HepG2 (cell line): ENCODE data around the gene NELFB. TPM values are rescaled to one million over a fixed set of nuclear protein-coding genes. Genes with fewer than 3 reads are reported as not detected.

Source experiments
- ARID3A ChIP-seq: IDR thresholded peaks from 2 replicates; pipeline ENCODE4 v1.6.1; 2012; ENCODE audit warnings: low read depth, low read length, improper control_type of control experiment
- CBX2 ChIP-seq, 2 experiments: fragments of 200-600 bp in 1 of 2; sonication (generic); formaldehyde crosslinking in 1 of 2; IDR thresholded peaks; 2 replicates each; pipeline versions ENCODE4 v1.7.0 to v1.8.1; 2018 to 2022; ENCODE audit warnings: low read depth in 2 of 2, low read length in 1 of 2, mild to moderate bottlenecking in 1 of 2, missing genetic modification reagents in 1 of 2
- CEBPB ChIP-seq: IDR thresholded peaks from 2 replicates; pipeline ENCODE4 v1.6.1; 2011; ENCODE audit warnings: low read depth, low read length, improper control_type of control experiment, borderline replicate concordance
- DNMT3B ChIP-seq: conservative IDR thresholded peaks from 2 replicates; pipeline ENCODE4 v1.6.1; 2016; ENCODE audit warnings: missing biosample characterization, control low read depth
- ETV6 ChIP-seq: sonication (generic); formaldehyde crosslinking; conservative IDR thresholded peaks from 2 replicates; pipeline ENCODE4 v1.4.0; 2020; ENCODE audit warnings: missing genetic modification reagents
- HOXA3 ChIP-seq: sonication (generic); formaldehyde crosslinking; IDR thresholded peaks from 2 replicates; pipeline ENCODE4 v1.5.0; 2020; ENCODE audit warnings: missing genetic modification reagents
- JARID2 ChIP-seq: sonication (generic); formaldehyde crosslinking; IDR thresholded peaks from 2 replicates; pipeline ENCODE4 v1.8.1; 2023; ENCODE audit warnings: missing genetic modification reagents, inconsistent platforms; ENCODE audit not compliant: insufficient replicate concordance
- KLF11 ChIP-seq: IDR thresholded peaks from 2 replicates; pipeline ENCODE4 v1.6.1; 2016; ENCODE audit warnings: missing compliant biosample characterization
- KLF6 ChIP-seq: IDR thresholded peaks from 2 replicates; pipeline ENCODE4 v1.8.0; 2016; ENCODE audit warnings: missing biosample characterization, missing genetic modification reagents
- MATR3 ChIP-seq: sonication (generic); formaldehyde crosslinking; IDR thresholded peaks from 2 replicates; pipeline ENCODE4 v1.4.0; 2020; ENCODE audit warnings: missing genetic modification reagents
- NR2F1 ChIP-seq, 2 experiments: fragments of 450-650 bp in 1 of 2; formaldehyde crosslinking in 1 of 2; IDR thresholded peaks; 2 replicates each; pipeline versions ENCODE4 v1.5.0 to v1.6.1; 2016 to 2020; ENCODE audit warnings: mild to moderate bottlenecking in 1 of 2, missing compliant biosample characterization in 1 of 2, missing genetic modification reagents in 1 of 2, moderate library complexity in 1 of 2
- RAD51 ChIP-seq: fragments of 450-650 bp; IDR thresholded peaks from 2 replicates; pipeline ENCODE4 v1.6.1; 2016; ENCODE audit warnings: borderline replicate concordance
- REL ChIP-seq: sonication (generic); formaldehyde crosslinking; conservative IDR thresholded peaks from 2 replicates; pipeline ENCODE4 v1.8.0; 2022; ENCODE audit warnings: mild to moderate bottlenecking, missing genetic modification reagents, moderate library complexity
- RFXANK ChIP-seq: IDR thresholded peaks from 2 replicates; pipeline ENCODE4 v1.6.1; 2016
- RNF219 ChIP-seq: sonication (generic); formaldehyde crosslinking; IDR thresholded peaks from 2 replicates; pipeline ENCODE4 v1.5.0; 2020; ENCODE audit warnings: mild to moderate bottlenecking, missing genetic modification reagents
- SAP130 ChIP-seq: IDR thresholded peaks from 2 replicates; pipeline ENCODE4 v1.6.1; 2016; ENCODE audit warnings: low read depth
- SP1 ChIP-seq, 2 experiments: fragments of 450-650 bp in 1 of 2; sonication (generic) in 1 of 2; formaldehyde crosslinking in 1 of 2; IDR thresholded peaks; 2 replicates each; pipeline versions ENCODE4 v1.4.0 to v1.6.1; 2016 to 2020; ENCODE audit warnings: missing genetic modification reagents in 1 of 2
- SRSF4 ChIP-seq: fragments of 200-400 bp; formaldehyde crosslinking; IDR thresholded peaks from one replicate; pipeline ENCODE4 v1.6.1; 2018; ENCODE audit warnings: mild to moderate bottlenecking, low read depth, low read length, moderate library complexity; ENCODE audit not compliant: poor library complexity, severe bottlenecking
- ZNF253 ChIP-seq: sonication (generic); formaldehyde crosslinking; IDR thresholded peaks from 2 replicates; pipeline ENCODE4 v1.8.0; 2022; ENCODE audit warnings: mild to moderate bottlenecking, missing genetic modification reagents, borderline replicate concordance
- ZNF282 ChIP-seq: fragments of 450-650 bp; IDR thresholded peaks from 2 replicates; pipeline ENCODE4 v1.6.1; 2018; ENCODE audit not compliant: partially characterized antibody
- ZNF3 ChIP-seq: IDR thresholded peaks from 2 replicates; pipeline ENCODE4 v1.7.0; 2017; ENCODE audit warnings: inconsistent platforms
- ZNF30 ChIP-seq: sonication (generic); formaldehyde crosslinking; IDR thresholded peaks from 2 replicates; pipeline ENCODE4 v1.5.0; 2020; ENCODE audit warnings: mild to moderate bottlenecking, missing genetic modification reagents
- ZNF317 ChIP-seq: sonication (generic); formaldehyde crosslinking; IDR thresholded peaks from 2 replicates; pipeline ENCODE4 v1.5.0; 2020; ENCODE audit warnings: mild to moderate bottlenecking, missing genetic modification reagents
- ZNF557 ChIP-seq: sonication (generic); formaldehyde crosslinking; IDR thresholded peaks from 2 replicates; pipeline ENCODE4 v1.4.0; 2020; ENCODE audit warnings: missing genetic modification reagents
- ZNF597 ChIP-seq: sonication (generic); formaldehyde crosslinking; IDR thresholded peaks from 2 replicates; pipeline ENCODE4 v1.5.0; 2020; ENCODE audit warnings: missing genetic modification reagents
- ZNF678 ChIP-seq: sonication (generic); formaldehyde crosslinking; IDR thresholded peaks from 2 replicates; pipeline ENCODE4 v1.4.0; 2020; ENCODE audit warnings: mild to moderate bottlenecking, missing genetic modification reagents
- ZNF772 ChIP-seq: sonication (generic); formaldehyde crosslinking; IDR thresholded peaks from 2 replicates; pipeline ENCODE4 v1.5.0; 2020; ENCODE audit warnings: mild to moderate bottlenecking, missing genetic modification reagents
- polyA plus RNA-seq, 8 experiments: library from polyadenylated mRNA; depleted of rRNA in 3 of 8; stranded (reverse) in 7 of 8; unstranded in 1 of 8; fragments of >200 nt; fragmentation: Illumina TruSeq in 4 of 8; extraction: Trizol in 4 of 8; gene quantifications; 2 replicates each; pipeline versions ENCODE4 v1.2.1 to v1.2.3, GENCODE V29; 2011 to 2016; ENCODE audit warnings: low read depth in 4 of 8, missing spikeins in 1 of 8, mixed read lengths in 1 of 8; ENCODE audit not compliant: insufficient read depth in 1 of 8
- total RNA-seq, 5 experiments: library from RNA; depleted of rRNA; stranded (reverse); fragments of >200 nt; fragmentation: Illumina TruSeq; extraction: Trizol; gene quantifications; 2 replicates each; pipeline ENCODE4 v1.2.3, GENCODE V29; 2016; ENCODE audit warnings: low read depth in 1 of 5

The NELFB gene
- total and polyA plus RNA-seq, 2 of the 13 experiments (the other 11 are each of a cell fraction or from before 2014, with no cell fraction given), result 26.5 to 45.8 TPM

GRCh38 chr9:137223078-137223970, 31.8 kb upstream of the NELFB start (continued):
- TF ChIP-seq RNF219 (CRISPR knock-in tag), result no peak
- TF ChIP-seq RFXANK (CRISPR knock-in tag), result no peak
- TF ChIP-seq ZNF30 (CRISPR knock-in tag), result no peak
- TF ChIP-seq ARID3A, result peak; percentile 15; the same call in 1 of the 2 replicates
- no peak for TF ChIP-seq ZNF282
- peak; percentile 7; the same call in 1 of the 2 replicates for TF ChIP-seq SAP130
- no peak for TF ChIP-seq KLF11
- TF ChIP-seq NR2F1 (CRISPR knock-in tag; IDR thresholded peaks at IDR 0.05), result no peak
- no peak for TF ChIP-seq MATR3
- TF ChIP-seq CEBPB, result no peak
- no peak for TF ChIP-seq CBX2 (IDR thresholded peaks at IDR 0.05; ENCODE audit: low read depth, low read length)
- no peak for TF ChIP-seq CBX2 (CRISPR knock-in tag; IDR thresholded peaks at IDR 0.05; ENCODE audit: low read depth)
- TF ChIP-seq ZNF678, result 0 out of 2 replicates have a peak, but pooled peaks have one; percentile 49
- no peak for TF ChIP-seq ZNF253 (CRISPR knock-in tag)
- no peak for TF ChIP-seq ETV6 (CRISPR knock-in tag)
- TF ChIP-seq JARID2, result no peak
- TF ChIP-seq KLF6 (CRISPR knock-in tag), result no peak
- no peak for TF ChIP-seq REL (CRISPR knock-in tag)
- TF ChIP-seq HOXA3, result peak; percentile 65
- TF ChIP-seq ZNF3, result no peak
- TF ChIP-seq RAD51, result no peak
- TF ChIP-seq DNMT3B, result 0 out of 2 replicates have a peak, but pooled peaks have one; percentile 16
- no peak for TF ChIP-seq SRSF4
- TF ChIP-seq ZNF597 (CRISPR knock-in tag), result no peak
- no peak for TF ChIP-seq SP1 (IDR thresholded peaks at IDR 0.05)
- no peak for TF ChIP-seq SP1 (CRISPR knock-in tag; IDR thresholded peaks at IDR 0.05)
- no peak for TF ChIP-seq ZNF557
- no peak; the same call in 1 of the 2 replicates for TF ChIP-seq ZNF772 (CRISPR knock-in tag)
- no peak for TF ChIP-seq ZNF317 (CRISPR knock-in tag)
